Fibroblast of mammary gland (primary cell): ENCODE data around the gene MAEA.

ENCODE experiments used
- DNase-seq: peaks from one replicate; pipeline ENCODE4 v3.0.0-alpha.2; 2010; ENCODE audit warnings: low read depth
- H3K4me3 ChIP-seq: 2 replicates; pipeline ENCODE4 v1.5.1; 2011; ENCODE audit warnings: low read depth, mild to moderate bottlenecking, low read length, moderate library complexity; ENCODE audit not compliant: control insufficient read depth
- CTCF ChIP-seq: conservative IDR thresholded peaks from 2 replicates; pipeline ENCODE4 v1.5.1; 2011; ENCODE audit warnings: low read depth, low read length, inconsistent platforms; ENCODE audit not compliant: control insufficient read depth, insufficient read depth

The MAEA gene

GRCh38 chr4:1316537-1317168 lies 27.0 kb downstream of the MAEA start:
- no peak for DNase-seq
- TF ChIP-seq CTCF = no peak
- no peak overlapping the region for H3K4me3 ChIP-seq

GRCh38 chr4:1317177-1318045 lies 27.7 kb downstream of the MAEA start:
- H3K4me3 ChIP-seq = no peak overlapping the region
- no peak for TF ChIP-seq CTCF
- DNase-seq = no peak

- no peak overlapping the region for H3K4me3 ChIP-seq
Measured at GRCh38 chr4:1318046-1318375, 28.3 kb downstream of the MAEA start.

DNA sequence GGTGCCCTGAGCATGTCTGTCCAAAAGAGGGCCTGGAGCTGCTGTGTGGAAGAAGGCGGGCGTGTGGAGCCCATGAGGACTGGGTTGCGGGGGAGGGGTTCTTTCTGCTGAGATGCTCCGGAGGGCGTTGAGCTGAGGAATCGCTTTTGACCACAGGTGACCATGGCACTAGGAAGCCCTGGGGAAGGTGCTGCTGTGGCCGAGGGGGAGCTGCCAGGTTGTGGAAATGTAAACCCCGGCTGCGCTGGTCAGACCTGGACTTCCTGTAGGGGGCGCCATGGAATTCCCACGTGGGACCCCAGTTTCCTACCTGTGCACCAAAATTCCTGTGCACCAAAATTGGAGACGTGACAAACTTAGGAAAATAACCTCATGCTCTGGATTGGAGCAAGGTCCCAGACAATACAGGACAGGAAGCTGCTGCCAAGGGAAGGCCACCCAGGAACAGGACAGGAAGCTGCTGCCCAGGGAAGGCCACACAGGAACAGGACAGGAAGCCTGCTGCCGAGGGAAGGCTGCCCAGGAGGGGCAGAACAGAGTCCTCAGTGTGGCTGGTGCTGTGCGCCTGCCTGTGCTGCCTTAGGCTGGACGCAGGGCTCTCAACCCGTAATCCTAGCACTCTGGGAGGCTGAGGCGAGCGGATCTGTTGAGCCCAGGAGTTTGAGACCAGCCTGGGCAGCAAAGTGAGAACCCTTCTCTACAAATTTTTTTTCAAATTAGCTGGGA lies 29.0 kb downstream of the MAEA start:
- no peak for DNase-seq
- no peak overlapping the region for H3K4me3 ChIP-seq
- peak; percentile 27 for TF ChIP-seq CTCF

More at GRCh38 chr4:1318046-1318375, 28.3 kb downstream of the MAEA start:
- TF ChIP-seq CTCF = no peak
- no peak for DNase-seq

GRCh38 chr4:1321486-1321885 lies 31.8 kb downstream of the MAEA start:
- no peak overlapping the region for H3K4me3 ChIP-seq
- no peak for DNase-seq
- TF ChIP-seq CTCF = no peak

- DNase-seq = no peak
- TF ChIP-seq CTCF = no peak
- no peak overlapping the region for H3K4me3 ChIP-seq
Measured at GRCh38 chr4:1321946-1322650, 32.4 kb downstream of the MAEA start.
